Stimulated activated CD4-positive, alpha-beta T cell treated with anti-CD3 and anti-CD28 coated beads, Interleukin-1b, Interleukin-23, amount 100 ng/mL, for 4 hours (primary cell): ENCODE data around the gene SLC15A4.

Experiments used
- DNase-seq, 2 donors: peaks; one replicate each; pipeline ENCODE4 v3.0.0-alpha.2; 2020; ENCODE audit warnings: low read depth in 2 of 2

Gene SLC15A4

GRCh38 chr12:128754275-128754674 is 69.5 kb downstream of the SLC15A4 start:
- DNase-seq, result no peak

- no peak for DNase-seq
These were observed 70.3 kb downstream of the SLC15A4 start for GRCh38 chr12:128753438-128753837.

- no peak for DNase-seq
These were observed 71.4 kb downstream of the SLC15A4 start for GRCh38 chr12:128752386-128752785.

- DNase-seq, result no peak
These were observed 76.3 kb downstream of the SLC15A4 start for GRCh38 chr12:128747441-128747840.

GRCh38 chr12:128745772-128746689 is 77.7 kb downstream of the SLC15A4 start:
- no peak for DNase-seq

GRCh38 chr12:128743916-128744315 is 79.8 kb downstream of the SLC15A4 start:
- no peak for DNase-seq
